HEK293 (cell line): ENCODE measurements around the gene PAF1.
A peak's percentile ranks its signal among the peaks of the same experiment; 100 is the strongest.

Experiments
- BCL11B ChIP-seq: fragments of 450-650 bp; formaldehyde crosslinking; IDR thresholded peaks from 2 replicates; pipeline ENCODE4 v1.5.1; 2016; ENCODE audit warnings: low read depth, missing biosample characterization, missing genetic modification characterization
- GLI4 ChIP-seq: fragments of 450-650 bp; formaldehyde crosslinking; IDR thresholded peaks from 2 replicates; pipeline ENCODE4 v1.5.1; 2016; ENCODE audit warnings: missing biosample characterization, missing genetic modification characterization
- GLIS1 ChIP-seq: fragments of 450-650 bp; formaldehyde crosslinking; IDR thresholded peaks from 2 replicates; pipeline ENCODE4 v1.5.1; 2016; ENCODE audit warnings: missing biosample characterization, missing genetic modification characterization
- GLIS2 ChIP-seq: fragments of 450-650 bp; formaldehyde crosslinking; IDR thresholded peaks from 2 replicates; pipeline ENCODE4 v1.5.1; 2016; ENCODE audit warnings: missing biosample characterization, missing genetic modification characterization
- KLF8 ChIP-seq: fragments of 450-650 bp; formaldehyde crosslinking; IDR thresholded peaks from 2 replicates; pipeline ENCODE4 v1.5.1; 2016; ENCODE audit warnings: missing biosample characterization, missing genetic modification characterization
- OVOL3 ChIP-seq: fragments of 450-650 bp; formaldehyde crosslinking; IDR thresholded peaks from 2 replicates; pipeline ENCODE4 v1.5.1; 2016; ENCODE audit warnings: missing biosample characterization, missing genetic modification characterization
- ZBTB20 ChIP-seq: fragments of 450-650 bp; formaldehyde crosslinking; IDR thresholded peaks from 2 replicates; pipeline ENCODE4 v1.5.1; 2016; ENCODE audit warnings: missing biosample characterization, missing genetic modification characterization
- ZFHX2 ChIP-seq: fragments of 450-650 bp; formaldehyde crosslinking; conservative IDR thresholded peaks from 2 replicates; pipeline ENCODE4 v1.5.1; 2016; ENCODE audit warnings: missing biosample characterization, missing genetic modification characterization
- ZNF132 ChIP-seq: fragments of 450-650 bp; formaldehyde crosslinking; IDR thresholded peaks from 2 replicates; pipeline ENCODE4 v1.5.1; 2017; ENCODE audit warnings: missing biosample characterization, missing genetic modification characterization, borderline replicate concordance
- ZNF157 ChIP-seq: fragments of 450-650 bp; formaldehyde crosslinking; IDR thresholded peaks from 2 replicates; pipeline ENCODE4 v1.5.1; 2016; ENCODE audit warnings: missing biosample characterization, missing genetic modification characterization
- ZNF248 ChIP-seq: fragments of 450-650 bp; formaldehyde crosslinking; IDR thresholded peaks from 2 replicates; pipeline ENCODE4 v1.5.1; 2017; ENCODE audit warnings: missing biosample characterization, missing genetic modification characterization
- ZNF26 ChIP-seq: fragments of 450-650 bp; formaldehyde crosslinking; IDR thresholded peaks from 2 replicates; pipeline ENCODE4 v1.5.1; 2016; ENCODE audit warnings: missing biosample characterization, missing genetic modification characterization
- ZNF266 ChIP-seq: fragments of 450-650 bp; formaldehyde crosslinking; IDR thresholded peaks from 2 replicates; pipeline ENCODE4 v1.5.1; 2016; ENCODE audit warnings: missing biosample characterization, missing genetic modification characterization, low read depth
- ZNF274 ChIP-seq, 2 experiments: fragments of 200-500 bp in 1 of 2; fragments of 450-650 bp in 1 of 2; sonication (Bioruptor generic) in 1 of 2; formaldehyde crosslinking in 1 of 2; IDR thresholded peaks; 2 replicates each; pipeline versions ENCODE4 v1.5.1 to v1.6.1; 2014 to 2016; ENCODE audit warnings: borderline replicate concordance in 1 of 2, inconsistent platforms in 1 of 2, low read length in 1 of 2, missing biosample characterization in 1 of 2, missing genetic modification characterization in 1 of 2
- ZNF292 ChIP-seq: fragments of 450-650 bp; formaldehyde crosslinking; IDR thresholded peaks from 2 replicates; pipeline ENCODE4 v1.5.1; 2016; ENCODE audit warnings: low read depth, missing biosample characterization, missing genetic modification characterization, borderline replicate concordance
- ZNF362 ChIP-seq: fragments of 450-650 bp; formaldehyde crosslinking; IDR thresholded peaks from 2 replicates; pipeline ENCODE4 v1.5.1; 2016; ENCODE audit warnings: missing biosample characterization, missing genetic modification characterization
- ZNF391 ChIP-seq: fragments of 450-650 bp; formaldehyde crosslinking; IDR thresholded peaks from 2 replicates; pipeline ENCODE4 v1.5.1; 2016; ENCODE audit warnings: low read depth, missing biosample characterization, missing genetic modification characterization, borderline replicate concordance
- ZNF449 ChIP-seq: fragments of 450-650 bp; formaldehyde crosslinking; IDR thresholded peaks from 2 replicates; pipeline ENCODE4 v1.5.1; 2017; ENCODE audit warnings: missing biosample characterization, mild to moderate bottlenecking, missing genetic modification characterization, moderate library complexity
- ZNF501 ChIP-seq: fragments of 450-650 bp; formaldehyde crosslinking; IDR thresholded peaks from 2 replicates; pipeline ENCODE4 v1.5.1; 2016; ENCODE audit warnings: missing biosample characterization, missing genetic modification characterization
- ZNF510 ChIP-seq: fragments of 450-650 bp; formaldehyde crosslinking; IDR thresholded peaks from 2 replicates; pipeline ENCODE4 v1.5.1; 2018; ENCODE audit warnings: mild to moderate bottlenecking, missing genetic modification characterization, missing biosample characterization; ENCODE audit not compliant: insufficient replicate concordance
- ZNF549 ChIP-seq: fragments of 450-650 bp; IDR thresholded peaks from 2 replicates; pipeline ENCODE4 v1.5.1; 2018; ENCODE audit warnings: missing biosample characterization, missing genetic modification characterization, mild to moderate bottlenecking, inconsistent platforms, moderate library complexity
- ZNF580 ChIP-seq: fragments of 450-650 bp; formaldehyde crosslinking; IDR thresholded peaks from 2 replicates; pipeline ENCODE4 v1.5.1; 2016; ENCODE audit warnings: missing biosample characterization, missing genetic modification characterization
- ZNF704 ChIP-seq: fragments of 450-650 bp; formaldehyde crosslinking; IDR thresholded peaks from 2 replicates; pipeline ENCODE4 v1.5.1; 2016; ENCODE audit warnings: missing biosample characterization, missing genetic modification characterization
- ZNF747 ChIP-seq: fragments of 450-650 bp; formaldehyde crosslinking; IDR thresholded peaks from 2 replicates; pipeline ENCODE4 v1.5.1; 2016; ENCODE audit warnings: missing biosample characterization, missing genetic modification characterization
- ZNF777 ChIP-seq: fragments of 450-650 bp; formaldehyde crosslinking; IDR thresholded peaks from 2 replicates; pipeline ENCODE4 v1.5.1; 2017; ENCODE audit warnings: missing biosample characterization, missing genetic modification characterization, borderline replicate concordance
- ZNF785 ChIP-seq: fragments of 450-650 bp; formaldehyde crosslinking; IDR thresholded peaks from 2 replicates; pipeline ENCODE4 v1.5.1; 2016; ENCODE audit warnings: missing biosample characterization, missing genetic modification characterization
- ZNF792 ChIP-seq: fragments of 450-650 bp; formaldehyde crosslinking; IDR thresholded peaks from 2 replicates; pipeline ENCODE4 v1.5.1; 2016; ENCODE audit warnings: missing biosample characterization, missing genetic modification characterization
- ZNF830 ChIP-seq: fragments of 450-650 bp; IDR thresholded peaks from 2 replicates; pipeline ENCODE4 v1.5.0; 2018; ENCODE audit warnings: missing biosample characterization, missing genetic modification characterization, low read depth, mild to moderate bottlenecking, moderate library complexity
- ZSCAN18 ChIP-seq: fragments of 450-650 bp; formaldehyde crosslinking; IDR thresholded peaks from 2 replicates; pipeline ENCODE4 v1.5.1; 2016; ENCODE audit warnings: missing biosample characterization, missing genetic modification characterization
- ZSCAN4 ChIP-seq: fragments of 450-650 bp; formaldehyde crosslinking; IDR thresholded peaks from 2 replicates; pipeline ENCODE4 v1.5.1; 2017; ENCODE audit warnings: missing biosample characterization, missing genetic modification characterization

PAF1 gene

GRCh38 chr19:39402346-39403300, 11.7 kb upstream of the PAF1 start (continued):
- TF ChIP-seq ZNF274 (IDR thresholded peaks at IDR 0.05; ENCODE audit: low read length) (no peak), ZNF274 (tag by site-specific recombination; IDR thresholded peaks at IDR 0.05; ENCODE audit: borderline replicate concordance) (no peak), ZNF510 (tag by site-specific recombination) (no peak), ZNF777 (peak; percentile 46; the same call in 1 of the 2 replicates), ZNF792 (tag by site-specific recombination) (peak; percentile 57; the same call in 1 of the 2 replicates), ZNF501 (tag by site-specific recombination) (peak; percentile 98), ZSCAN4 (peak; percentile 58), ZFHX2 (tag by site-specific recombination) (peak; percentile 100), ZNF391 (tag by site-specific recombination) (peak; percentile 15; the same call in 1 of the 2 replicates), ZNF830 (tag by site-specific recombination) (no peak), ZNF704 (tag by site-specific recombination) (no peak), ZSCAN18 (tag by site-specific recombination) (no peak), GLIS2 (tag by site-specific recombination) (peak; percentile 83), ZNF132 (tag by site-specific recombination) (no peak), ZNF449 (0 out of 2 replicates have a peak, but pooled peaks have one; percentile 66), ZNF266 (tag by site-specific recombination) (no peak), GLI4 (no peak), ZNF248 (no peak), ZNF785 (tag by site-specific recombination) (peak; percentile 98), ZNF549 (tag by site-specific recombination) (no peak), KLF8 (tag by site-specific recombination) (peak; percentile 96), ZNF26 (tag by site-specific recombination) (no peak), ZNF362 (peak; percentile 97), ZNF580 (peak; percentile 83), ZBTB20 (tag by site-specific recombination) (peak; percentile 89), ZNF157 (tag by site-specific recombination) (no peak), ZNF292 (tag by site-specific recombination) (no peak), ZNF747 (no peak), OVOL3 (tag by site-specific recombination) (peak; percentile 8; the same call in 1 of the 2 replicates), BCL11B (tag by site-specific recombination) (peak; percentile 74; the same call in 1 of the 2 replicates), GLIS1 (peak; percentile 74)
